Measurements from ENCODE around the gene LARGE1. TPM values are rescaled to one million over a fixed set of nuclear protein-coding genes. Genes with fewer than 3 reads are reported as not detected.
"Not testable (repeated sequence)": the region's sequence is repeated elsewhere in the genome, so short reads cannot be mapped to it uniquely, and the experiment has no call there.

The LARGE1 gene
- total RNA-seq, 2 experiments from 2014 or later: 0.18 to 0.38 TPM

DNA sequence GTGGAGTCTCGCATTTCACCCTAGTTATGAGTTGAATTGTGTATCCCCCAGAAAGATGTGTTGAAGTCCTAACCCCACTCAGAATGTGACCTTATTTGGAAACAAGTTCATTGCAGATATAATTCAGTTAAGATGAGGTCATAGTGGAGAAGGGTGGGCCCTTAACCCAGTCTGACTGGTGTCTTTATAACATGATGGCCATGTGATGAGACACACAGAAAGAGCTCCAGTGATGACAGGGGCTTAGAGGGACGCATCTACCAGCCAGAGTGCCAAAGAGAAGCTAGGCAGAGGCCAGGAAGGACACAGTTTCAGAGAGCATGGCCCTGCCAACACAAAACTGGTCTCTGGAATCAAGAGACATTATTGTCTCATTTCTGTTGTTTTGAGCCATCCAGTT lies 50.3 kb downstream of the LARGE1 start:
- CTCF ChIA-PET: no interaction called here
- no peak for DNase-seq
- Mint-ChIP-seq H3K4me1 (no peaks in the 10 kb centered on the region), H3K36me3 (ENCODE audit: low read depth) (no peaks in the 10 kb centered on the region), H3K27ac (no peak overlapping the region), H3K27me3 (no peaks in the 10 kb centered on the region), H3K9me3 (peaks cover 10% of the 10 kb centered on the region), H3K4me3 (no peak overlapping the region)
- POLR2A ChIA-PET: no interaction called here

DNA sequence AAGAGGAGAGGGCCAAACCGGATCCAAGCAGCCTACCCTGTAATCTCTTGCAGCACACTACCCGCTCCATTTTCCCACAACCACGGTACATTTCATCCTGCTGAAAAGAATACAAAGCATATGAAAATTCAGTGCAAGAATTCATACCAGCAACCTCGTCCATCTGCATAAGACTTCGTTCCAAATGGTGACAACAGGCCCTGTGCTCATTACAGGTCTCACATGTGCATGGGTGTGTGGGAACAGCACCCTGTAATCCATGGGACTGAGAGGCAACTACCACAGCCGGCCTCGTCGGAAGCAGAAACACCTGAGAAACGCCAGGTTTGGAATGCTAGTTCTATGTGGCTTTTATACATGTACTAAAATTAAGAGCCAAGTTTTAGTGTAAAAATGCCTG lies 52.3 kb downstream of the LARGE1 start:
- ChIA-PET POLR2A (no interaction called here), CTCF (no interaction called here)
- Mint-ChIP-seq H3K4me3 (no peak overlapping the region), H3K36me3 (ENCODE audit: low read depth) (no peaks in the 10 kb centered on the region), H3K4me1 (no peaks in the 10 kb centered on the region), H3K9me3 (peaks cover 14% of the 10 kb centered on the region), H3K27me3 (no peaks in the 10 kb centered on the region), H3K27ac (no peak overlapping the region)
- no peak for DNase-seq

DNA sequence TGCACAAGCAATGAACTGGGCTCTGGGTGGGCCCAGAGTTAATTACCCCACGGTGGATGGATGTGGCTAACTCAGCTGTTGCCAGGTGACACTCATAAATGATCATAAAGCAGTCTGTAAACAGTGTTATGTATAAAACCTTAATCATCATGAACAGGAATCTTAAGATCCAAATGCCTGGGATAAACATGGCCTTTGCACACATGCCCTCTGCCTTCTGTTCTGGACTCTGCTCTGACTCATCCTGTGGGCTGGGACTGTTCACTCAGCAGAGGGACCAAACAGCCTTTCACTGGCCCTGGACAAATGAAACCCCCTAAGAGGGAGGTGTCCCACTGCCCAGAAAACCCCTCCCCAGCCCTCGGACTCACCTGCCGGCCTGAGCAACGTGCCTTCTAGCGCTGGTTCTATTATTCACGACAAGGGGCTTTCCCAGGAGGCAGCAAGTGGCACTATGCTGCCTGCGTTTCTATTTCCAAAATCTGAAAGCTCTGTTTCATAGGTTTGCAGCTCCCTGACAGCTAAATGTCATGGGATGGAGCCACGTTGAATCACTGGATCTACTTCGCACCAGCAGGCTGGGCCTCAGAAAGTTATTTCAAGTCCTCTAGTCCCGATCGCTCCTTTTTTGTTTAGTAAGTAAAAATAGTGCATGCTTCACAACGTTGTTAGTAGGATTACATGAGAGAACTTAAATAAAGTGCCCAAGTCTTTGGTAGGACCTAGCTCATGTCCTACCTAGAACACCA lies 53.0 kb downstream of the LARGE1 start:
- ChIA-PET CTCF (no interaction called here), POLR2A (no interaction called here)
- no peaks in the 10 kb centered on the region for H3K27me3 Mint-ChIP-seq
- no peaks in the 10 kb centered on the region for H3K36me3 Mint-ChIP-seq (ENCODE audit: low read depth)
- H3K27ac Mint-ChIP-seq: no peak overlapping the region
- no peak for DNase-seq
- H3K4me1 Mint-ChIP-seq: no peaks in the 10 kb centered on the region
- no peak overlapping the region for H3K4me3 Mint-ChIP-seq
- H3K9me3 Mint-ChIP-seq: peaks cover 14% of the 10 kb centered on the region

DNA sequence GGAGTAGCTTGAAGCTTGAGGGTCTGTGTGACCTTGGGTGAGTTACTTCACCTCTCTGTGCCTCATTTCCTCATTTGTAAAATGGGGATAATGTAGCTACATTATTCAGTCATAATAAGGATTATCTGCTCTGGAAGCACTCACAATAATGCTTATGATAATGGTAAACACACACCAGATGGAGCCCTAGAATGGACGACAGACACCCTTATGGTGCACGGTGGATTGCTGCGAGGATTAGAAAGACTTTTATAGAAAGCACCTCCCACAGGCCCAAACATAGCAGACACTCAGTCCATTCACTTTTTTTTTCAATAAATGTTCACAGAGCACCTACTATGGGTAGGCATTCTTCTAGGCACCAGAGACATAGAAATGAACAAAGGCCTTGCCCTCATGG lies 53.8 kb downstream of the LARGE1 start:
- ChIA-PET POLR2A (no interaction called here), CTCF (no interaction called here)
- Mint-ChIP-seq H3K4me3 (no peak overlapping the region), H3K4me1 (no peaks in the 10 kb centered on the region), H3K36me3 (ENCODE audit: low read depth) (no peaks in the 10 kb centered on the region), H3K9me3 (peaks cover 18% of the 10 kb centered on the region), H3K27ac (no peak overlapping the region), H3K27me3 (no peaks in the 10 kb centered on the region)
- no peak for DNase-seq

DNA sequence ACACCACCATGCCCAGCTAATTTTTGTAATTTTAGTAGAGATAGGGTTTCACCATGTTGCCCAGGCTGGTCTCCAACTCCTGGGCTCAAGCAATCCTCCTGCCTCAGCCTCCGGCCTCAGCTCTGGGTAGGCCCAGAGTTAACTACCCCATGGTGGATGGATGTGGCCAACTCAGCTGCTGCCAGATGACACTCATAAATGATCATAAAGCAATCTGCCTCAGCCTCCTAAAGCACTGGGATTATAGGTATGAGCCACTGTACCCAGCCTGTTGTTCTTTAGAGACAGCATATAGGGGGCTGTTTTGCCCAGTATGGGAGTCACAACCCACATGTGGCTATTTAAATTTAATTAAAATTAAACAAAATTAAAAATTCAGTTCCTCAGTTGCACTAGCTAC lies 54.3 kb downstream of the LARGE1 start:
- Mint-ChIP-seq H3K27me3 (no peaks in the 10 kb centered on the region), H3K36me3 (ENCODE audit: low read depth) (no peaks in the 10 kb centered on the region), H3K9me3 (peaks cover 18% of the 10 kb centered on the region), H3K4me1 (no peaks in the 10 kb centered on the region), H3K27ac (no peak overlapping the region), H3K4me3 (no peak overlapping the region)
- ChIA-PET CTCF (no interaction called here), POLR2A (no interaction called here)
- no peak for DNase-seq

DNA sequence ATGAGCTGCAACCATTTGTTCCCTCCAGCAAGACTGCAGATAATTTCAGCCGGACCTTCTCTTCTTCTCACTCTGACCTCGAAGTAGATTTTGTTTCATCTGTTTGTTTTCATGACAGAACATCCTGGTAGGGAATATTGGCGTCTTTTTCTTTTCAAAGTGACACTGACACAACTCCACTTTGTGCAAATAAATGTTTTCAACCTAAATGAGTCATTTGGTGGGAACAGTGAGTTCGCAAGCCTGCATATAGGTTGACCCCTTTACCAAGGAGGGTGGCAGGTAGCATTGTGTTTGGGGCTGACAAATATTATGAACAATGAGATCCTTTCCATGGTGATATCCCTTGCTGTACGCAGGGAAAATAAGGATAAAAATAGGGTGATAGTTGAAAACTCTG lies 55.0 kb downstream of the LARGE1 start:
- no peaks in the 10 kb centered on the region for H3K36me3 Mint-ChIP-seq (ENCODE audit: low read depth)
- no peak for DNase-seq
- ChIA-PET POLR2A (no interaction called here), CTCF (no interaction called here)
- no peak overlapping the region for H3K27ac Mint-ChIP-seq
- no peaks in the 10 kb centered on the region for H3K4me1 Mint-ChIP-seq
- no peaks in the 10 kb centered on the region for H3K27me3 Mint-ChIP-seq
- H3K4me3 Mint-ChIP-seq: no peak overlapping the region
- H3K9me3 Mint-ChIP-seq: peaks cover 18% of the 10 kb centered on the region

DNA sequence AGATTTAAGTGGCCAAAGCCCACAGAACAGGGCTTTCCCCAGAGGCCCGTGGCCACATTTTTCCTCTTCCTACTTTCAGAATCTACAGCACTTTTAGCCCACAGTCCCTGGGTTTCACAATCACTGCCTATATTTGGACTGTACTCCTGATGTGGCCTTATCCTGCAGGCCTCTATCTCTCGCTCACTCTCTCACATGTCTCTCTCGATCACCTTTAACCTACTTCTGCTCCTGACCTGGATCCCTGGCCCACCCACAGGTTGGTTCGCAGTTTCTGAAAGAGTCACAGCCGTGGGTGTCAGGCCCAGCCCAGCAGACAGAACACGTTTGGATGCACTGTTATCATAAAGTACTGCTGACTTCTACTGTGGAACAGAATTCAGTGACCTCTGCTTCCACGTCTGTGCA lies 55.5 kb downstream of the LARGE1 start:
- CTCF ChIA-PET: no interaction called here
- peaks cover 18% of the 10 kb centered on the region for H3K9me3 Mint-ChIP-seq
- no peaks in the 10 kb centered on the region for H3K4me1 Mint-ChIP-seq
- no peak for DNase-seq
- POLR2A ChIA-PET: no interaction called here
- no peaks in the 10 kb centered on the region for H3K27me3 Mint-ChIP-seq
- H3K4me3 Mint-ChIP-seq: no peak overlapping the region
- H3K36me3 Mint-ChIP-seq (ENCODE audit: low read depth): no peaks in the 10 kb centered on the region
- no peak overlapping the region for H3K27ac Mint-ChIP-seq

DNA sequence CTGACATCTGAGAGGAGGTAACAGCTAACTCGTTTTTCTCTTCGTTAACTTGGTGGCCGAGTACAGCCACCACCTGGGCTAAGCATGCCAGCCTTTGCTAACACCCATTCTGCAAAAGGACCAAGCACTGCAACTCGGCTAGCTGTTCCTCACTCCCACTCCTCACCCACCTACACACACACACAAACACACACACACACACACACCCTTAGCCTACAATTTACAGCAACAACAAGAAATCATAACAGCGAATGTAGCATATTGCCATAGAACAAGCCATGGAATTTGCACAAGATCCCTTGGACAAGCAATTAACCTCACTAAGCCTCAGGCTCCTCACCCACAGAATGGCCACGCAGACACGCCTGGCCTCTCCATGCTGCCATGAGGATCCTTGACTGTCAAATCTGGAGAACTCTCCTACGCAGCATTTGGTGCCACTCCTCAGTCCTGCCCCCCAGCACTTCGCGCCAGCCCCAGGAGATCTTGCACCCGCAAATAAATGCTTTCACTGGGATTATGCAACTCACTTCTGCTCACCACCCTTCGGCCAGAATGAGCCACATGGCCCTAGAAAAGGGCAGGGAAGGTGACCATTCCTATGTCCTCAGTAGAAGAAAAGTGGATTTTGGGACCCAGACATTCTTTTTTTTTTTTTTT lies 58.9 kb downstream of the LARGE1 start:
- DNase-seq: no peak
- no peaks in the 10 kb centered on the region for H3K36me3 Mint-ChIP-seq (ENCODE audit: low read depth)
- no peaks in the 10 kb centered on the region for H3K27me3 Mint-ChIP-seq
- H3K27ac Mint-ChIP-seq: no peak overlapping the region
- ChIA-PET POLR2A (no interaction called here), CTCF (no interaction called here)
- peaks cover 17% of the 10 kb centered on the region for H3K9me3 Mint-ChIP-seq
- no peak overlapping the region for H3K4me3 Mint-ChIP-seq
- no peaks in the 10 kb centered on the region for H3K4me1 Mint-ChIP-seq

DNA sequence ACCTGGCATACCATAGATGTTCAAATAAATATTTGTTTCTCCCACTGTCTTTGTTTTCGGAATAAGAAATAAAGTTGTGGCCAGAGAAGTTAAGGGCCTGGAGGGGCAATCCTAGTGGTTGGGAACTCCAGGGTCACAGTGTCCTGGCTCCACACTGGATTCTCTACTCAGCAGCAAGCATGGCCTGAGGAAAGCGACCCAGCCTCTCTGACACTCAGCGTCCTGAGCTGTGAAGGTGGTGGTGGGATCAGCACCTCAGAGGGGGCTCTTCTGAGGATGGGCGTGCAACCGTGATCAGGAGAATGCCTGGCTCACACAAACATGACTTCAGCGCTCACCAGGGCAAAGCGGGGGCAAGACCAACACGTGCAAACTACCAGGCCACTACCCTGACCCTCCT lies 59.9 kb downstream of the LARGE1 start:
- POLR2A ChIA-PET: no interaction called here
- Mint-ChIP-seq H3K4me1 (no peaks in the 10 kb centered on the region), H3K27me3 (no peaks in the 10 kb centered on the region), H3K4me3 (no peak overlapping the region), H3K9me3 (peaks cover 21% of the 10 kb centered on the region), H3K36me3 (ENCODE audit: low read depth) (no peaks in the 10 kb centered on the region), H3K27ac (no peak overlapping the region)
- no peak for DNase-seq
- CTCF ChIA-PET: no interaction called here

DNA sequence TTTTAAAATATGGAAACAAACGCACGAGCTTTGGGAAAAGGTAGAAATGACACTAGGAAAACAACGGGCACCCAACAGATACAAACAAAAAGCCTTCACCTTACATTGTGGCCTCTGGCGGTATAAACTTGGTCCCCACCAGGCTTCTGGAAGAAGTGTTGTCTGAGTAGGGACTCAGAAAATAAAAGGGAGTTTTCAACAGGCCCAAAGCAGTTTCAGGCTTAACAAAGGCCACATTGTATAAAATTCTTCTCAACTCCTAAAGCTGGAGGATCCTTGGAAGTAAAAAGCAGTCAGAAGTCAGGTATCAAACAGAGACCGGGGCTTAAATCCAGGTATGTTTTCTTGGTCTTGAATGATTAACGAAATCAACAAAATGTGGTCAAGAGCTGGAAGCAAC lies 61.0 kb downstream of the LARGE1 start:
- ChIA-PET POLR2A (no interaction called here), CTCF (no interaction called here)
- Mint-ChIP-seq H3K9me3 (peaks cover 18% of the 10 kb centered on the region), H3K36me3 (ENCODE audit: low read depth) (no peaks in the 10 kb centered on the region), H3K27me3 (no peaks in the 10 kb centered on the region), H3K27ac (no peak overlapping the region), H3K4me3 (no peak overlapping the region), H3K4me1 (peaks cover 1% of the 10 kb centered on the region)
- DNase-seq: no peak

DNA sequence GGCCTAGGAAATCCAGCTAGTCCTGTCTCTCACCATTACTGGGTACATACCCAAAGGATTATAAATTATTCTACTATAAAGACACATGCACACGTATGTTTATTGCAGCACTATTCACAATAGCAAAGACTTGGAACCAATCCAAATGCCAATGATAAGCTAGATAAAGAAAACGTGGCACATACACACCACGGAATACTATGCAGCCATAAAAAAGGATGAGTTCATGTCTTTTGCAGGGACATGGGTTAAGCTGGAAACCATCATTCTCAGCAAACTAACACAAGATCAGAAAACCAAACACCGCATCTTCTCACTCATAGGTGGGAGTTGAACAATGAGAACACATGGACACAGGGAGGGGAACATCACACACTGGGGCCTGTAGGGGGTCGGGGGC lies 61.6 kb downstream of the LARGE1 start:
- CTCF ChIA-PET: not testable (repeated sequence)

DNA sequence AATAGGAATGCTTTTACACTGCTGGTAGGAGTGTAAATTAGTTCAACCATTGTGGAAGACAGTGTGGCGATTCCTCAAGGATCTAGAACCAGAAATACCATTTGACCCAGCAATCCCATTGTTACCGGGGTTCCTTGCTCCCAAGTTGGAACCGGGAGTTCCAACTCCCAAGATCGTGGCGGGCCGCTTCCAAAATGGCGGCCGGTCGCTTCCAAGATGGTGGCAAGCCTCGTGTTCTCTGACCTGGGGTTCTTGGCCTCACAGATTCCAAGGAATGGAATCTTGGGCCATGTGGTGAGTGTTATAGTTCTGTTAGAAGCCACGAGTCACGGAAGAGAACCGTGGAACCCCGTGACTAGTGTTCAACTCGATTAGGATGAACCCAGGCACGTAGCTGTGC lies 62.5 kb downstream of the LARGE1 start:
- H3K4me1 Mint-ChIP-seq; H3K4me3 Mint-ChIP-seq; H3K27me3 Mint-ChIP-seq; H3K27ac Mint-ChIP-seq; DNase-seq; CTCF ChIA-PET; H3K36me3 Mint-ChIP-seq (ENCODE audit: low read depth); POLR2A ChIA-PET: not testable (repeated sequence)
- peaks cover 18% of the 10 kb centered on the region for H3K9me3 Mint-ChIP-seq

More for the DNA sequence above, 61.6 kb downstream of the LARGE1 start:
- H3K36me3 Mint-ChIP-seq (ENCODE audit: low read depth); H3K27ac Mint-ChIP-seq; H3K27me3 Mint-ChIP-seq; POLR2A ChIA-PET; DNase-seq; H3K4me1 Mint-ChIP-seq; H3K4me3 Mint-ChIP-seq: not testable (repeated sequence)
- H3K9me3 Mint-ChIP-seq: peaks cover 18% of the 10 kb centered on the region

DNA sequence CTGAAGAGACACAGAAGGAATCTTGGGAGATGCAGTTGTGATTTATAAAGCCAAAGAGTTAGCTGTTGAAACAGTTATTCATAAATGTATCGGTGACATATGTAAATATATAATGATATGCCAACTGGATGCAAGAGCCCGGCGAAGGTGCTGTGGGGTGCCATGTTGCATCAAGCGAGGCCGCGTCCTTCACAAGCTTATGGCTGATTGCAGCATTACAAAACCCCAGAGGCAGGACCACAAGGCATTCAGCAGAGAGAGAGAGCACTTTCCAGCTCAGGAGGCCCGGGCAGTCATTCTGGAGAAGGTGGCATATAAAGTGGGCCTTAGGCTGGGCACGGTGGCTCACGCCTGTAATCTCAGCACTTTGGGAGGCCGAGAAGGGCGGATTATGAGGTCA lies 65.6 kb downstream of the LARGE1 start:
- Mint-ChIP-seq H3K27me3 (no peaks in the 10 kb centered on the region), H3K9me3 (peaks cover 29% of the 10 kb centered on the region), H3K4me1 (peaks cover 6% of the 10 kb centered on the region), H3K4me3 (no peak overlapping the region), H3K27ac (no peak overlapping the region), H3K36me3 (ENCODE audit: low read depth) (no peaks in the 10 kb centered on the region)
- DNase-seq: no peak
- ChIA-PET CTCF (no interaction called here), POLR2A (no interaction called here)

All from activated CD4-positive, alpha-beta memory T cell treated with anti-CD3 and anti-CD28 coated beads, Interleukin-2, amount 10 ng/mL, durations not matched to agents 7 days and 5 days (primary cell).